T-helper 2 cell treated with Interferon-gamma antibody and Interleukin-4, amounts not matched to agents 5 μg/mL and 100 μg/mL, for 36 hours (primary cell): ENCODE measurements around the gene ADGRD1.

Experiments used
- DNase-seq: peaks from one replicate; pipeline ENCODE4 v3.0.0; 2021; ENCODE audit warnings: low spot score
- H3K27ac Mint-ChIP-seq: one replicate; pipeline ENCODE4 v1.8.0; 2021; ENCODE audit warnings: mild to moderate bottlenecking, mixed read lengths
- H3K27me3 Mint-ChIP-seq: one replicate; pipeline ENCODE4 v1.8.0; 2021; ENCODE audit warnings: low read depth, mixed read lengths
- H3K36me3 Mint-ChIP-seq: one replicate; pipeline ENCODE4 v1.8.0; 2021; ENCODE audit warnings: low read depth, mixed read lengths
- H3K4me1 Mint-ChIP-seq: one replicate; pipeline ENCODE4 v1.8.0; 2021; ENCODE audit warnings: low read depth, mixed read lengths
- H3K4me3 Mint-ChIP-seq: one replicate; pipeline ENCODE4 v1.8.0; 2022; ENCODE audit warnings: mild to moderate bottlenecking, moderate library complexity, mixed read lengths
- H3K9me3 Mint-ChIP-seq: one replicate; pipeline ENCODE4 v1.8.0; 2021; ENCODE audit warnings: mixed read lengths

Gene ADGRD1

GRCh38 chr12:131137836-131138637 is 184.3 kb downstream of the ADGRD1 start:
- no peak for DNase-seq
- Mint-ChIP-seq H3K27me3 (peaks cover 1% of the 10 kb centered on the region), H3K36me3 (no peaks in the 10 kb centered on the region), H3K4me3 (no peak overlapping the region), H3K27ac (no peak overlapping the region), H3K4me1 (no peaks in the 10 kb centered on the region), H3K9me3 (no peaks in the 10 kb centered on the region)

DNA sequence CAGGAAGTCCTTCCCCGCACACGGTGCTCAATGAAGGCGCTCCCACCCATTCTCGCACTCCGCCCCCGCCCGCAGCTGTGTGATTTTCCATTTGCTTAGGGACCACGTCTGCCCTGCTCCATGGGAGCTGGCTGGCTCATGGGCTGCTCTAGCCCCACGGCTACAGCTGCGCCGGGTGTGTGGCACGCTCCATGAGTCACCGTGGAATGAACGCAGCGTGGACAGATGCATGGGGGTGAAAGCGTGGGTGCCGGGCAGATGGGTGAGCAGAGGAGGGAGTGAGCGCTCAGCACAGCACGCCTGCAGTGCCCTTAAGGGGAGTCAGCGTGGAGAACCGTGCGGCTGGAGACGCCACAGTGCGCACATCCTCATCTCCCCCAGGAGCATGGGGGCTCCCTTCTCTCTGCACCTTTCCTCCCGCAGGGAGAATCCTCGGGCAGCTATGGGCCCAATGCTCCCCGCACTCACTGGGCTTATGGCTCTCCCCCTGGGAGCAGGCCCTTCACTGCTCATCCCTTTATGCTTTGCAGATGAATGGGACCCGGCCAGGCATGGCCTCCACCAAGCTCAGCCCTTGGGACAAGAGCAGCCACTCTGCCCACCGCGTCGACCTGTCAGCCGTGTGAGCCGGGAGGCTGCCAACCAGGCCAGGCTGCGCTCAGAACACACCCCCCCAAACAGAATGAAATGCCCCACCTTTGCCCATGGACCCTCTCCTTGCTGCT is 185.1 kb downstream of the ADGRD1 start:
- no peak overlapping the region for H3K4me3 Mint-ChIP-seq
- H3K27me3 Mint-ChIP-seq: peaks cover 5% of the 10 kb centered on the region
- no peak overlapping the region for H3K27ac Mint-ChIP-seq
- DNase-seq: no peak
- no peaks in the 10 kb centered on the region for H3K36me3 Mint-ChIP-seq
- H3K9me3 Mint-ChIP-seq: no peaks in the 10 kb centered on the region
- H3K4me1 Mint-ChIP-seq: no peaks in the 10 kb centered on the region

DNA sequence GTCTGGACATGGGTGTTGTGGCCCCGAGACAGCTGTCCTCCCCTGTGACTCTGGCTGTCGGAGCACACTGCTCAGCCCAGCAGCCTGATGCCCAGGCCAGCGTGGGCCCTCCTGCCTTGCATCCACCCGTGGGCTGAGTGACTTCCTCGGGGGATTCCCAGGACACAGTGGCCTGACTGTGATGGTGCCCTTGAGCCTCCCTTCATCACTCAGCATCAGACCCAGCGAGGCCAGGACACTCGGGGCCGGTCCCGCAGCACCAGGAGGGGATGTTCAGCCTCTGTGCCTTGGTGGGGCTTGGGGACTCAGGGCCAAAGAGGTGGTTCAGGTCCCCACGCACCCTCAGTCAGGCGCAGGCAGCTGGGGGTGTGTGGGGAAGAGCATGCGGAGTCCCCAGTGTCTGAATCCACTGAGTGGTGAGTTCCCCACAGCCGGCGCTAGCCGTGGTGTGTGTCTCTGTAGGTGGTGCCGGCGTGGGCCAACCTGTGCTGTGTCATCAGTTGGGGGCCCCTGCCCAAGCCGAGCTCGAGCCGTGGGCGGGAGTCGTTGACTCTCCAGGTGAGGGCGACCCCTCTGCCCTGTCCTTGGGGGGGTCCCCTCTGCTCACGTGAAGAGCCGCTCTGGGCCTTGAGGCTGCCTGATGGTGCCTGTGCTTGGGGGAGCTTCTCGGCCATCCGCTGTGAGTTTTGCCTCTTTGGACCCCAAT is 185.8 kb downstream of the ADGRD1 start:
- Mint-ChIP-seq H3K27me3 (peaks cover 8% of the 10 kb centered on the region), H3K36me3 (no peaks in the 10 kb centered on the region), H3K9me3 (no peaks in the 10 kb centered on the region), H3K27ac (no peak overlapping the region), H3K4me3 (no peak overlapping the region), H3K4me1 (no peaks in the 10 kb centered on the region)
- DNase-seq: no peak

GRCh38 chr12:131140069-131140435 is 186.3 kb downstream of the ADGRD1 start:
- H3K36me3 Mint-ChIP-seq: no peaks in the 10 kb centered on the region
- no peak overlapping the region for H3K27ac Mint-ChIP-seq
- H3K27me3 Mint-ChIP-seq: peaks cover 9% of the 10 kb centered on the region
- no peak overlapping the region for H3K4me3 Mint-ChIP-seq
- DNase-seq: no peak
- no peaks in the 10 kb centered on the region for H3K9me3 Mint-ChIP-seq
- no peaks in the 10 kb centered on the region for H3K4me1 Mint-ChIP-seq

- Mint-ChIP-seq H3K4me1 (no peaks in the 10 kb centered on the region), H3K27ac (no peak overlapping the region), H3K4me3 (no peak overlapping the region), H3K9me3 (no peaks in the 10 kb centered on the region), H3K36me3 (no peaks in the 10 kb centered on the region), H3K27me3 (peaks cover 9% of the 10 kb centered on the region)
- no peak for DNase-seq
Observed at GRCh38 chr12:131140697-131141096, 187.0 kb downstream of the ADGRD1 start.

DNA sequence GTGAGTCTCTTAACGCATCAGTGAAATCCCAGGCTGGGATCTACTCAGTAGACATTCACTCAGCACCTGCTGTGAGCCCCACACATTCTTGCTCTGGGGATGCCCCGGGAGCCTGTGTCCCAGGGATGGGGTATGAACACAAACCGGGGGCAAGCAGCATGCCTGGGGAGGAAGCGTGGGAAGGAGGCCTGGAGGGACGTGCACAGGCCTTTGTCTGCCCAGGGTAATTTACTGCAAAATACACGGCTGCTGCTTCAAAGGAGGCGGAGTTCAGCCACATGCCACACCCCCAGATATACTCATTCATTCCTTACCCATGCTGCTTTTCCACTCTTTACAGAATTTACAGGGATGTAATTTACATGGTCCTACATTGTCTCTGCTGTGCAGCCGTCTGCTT is 187.8 kb downstream of the ADGRD1 start:
- peaks cover 9% of the 10 kb centered on the region for H3K27me3 Mint-ChIP-seq
- H3K36me3 Mint-ChIP-seq: no peaks in the 10 kb centered on the region
- no peak overlapping the region for H3K4me3 Mint-ChIP-seq
- H3K9me3 Mint-ChIP-seq: no peaks in the 10 kb centered on the region
- DNase-seq: no peak
- H3K27ac Mint-ChIP-seq: no peak overlapping the region
- H3K4me1 Mint-ChIP-seq: no peaks in the 10 kb centered on the region

DNA sequence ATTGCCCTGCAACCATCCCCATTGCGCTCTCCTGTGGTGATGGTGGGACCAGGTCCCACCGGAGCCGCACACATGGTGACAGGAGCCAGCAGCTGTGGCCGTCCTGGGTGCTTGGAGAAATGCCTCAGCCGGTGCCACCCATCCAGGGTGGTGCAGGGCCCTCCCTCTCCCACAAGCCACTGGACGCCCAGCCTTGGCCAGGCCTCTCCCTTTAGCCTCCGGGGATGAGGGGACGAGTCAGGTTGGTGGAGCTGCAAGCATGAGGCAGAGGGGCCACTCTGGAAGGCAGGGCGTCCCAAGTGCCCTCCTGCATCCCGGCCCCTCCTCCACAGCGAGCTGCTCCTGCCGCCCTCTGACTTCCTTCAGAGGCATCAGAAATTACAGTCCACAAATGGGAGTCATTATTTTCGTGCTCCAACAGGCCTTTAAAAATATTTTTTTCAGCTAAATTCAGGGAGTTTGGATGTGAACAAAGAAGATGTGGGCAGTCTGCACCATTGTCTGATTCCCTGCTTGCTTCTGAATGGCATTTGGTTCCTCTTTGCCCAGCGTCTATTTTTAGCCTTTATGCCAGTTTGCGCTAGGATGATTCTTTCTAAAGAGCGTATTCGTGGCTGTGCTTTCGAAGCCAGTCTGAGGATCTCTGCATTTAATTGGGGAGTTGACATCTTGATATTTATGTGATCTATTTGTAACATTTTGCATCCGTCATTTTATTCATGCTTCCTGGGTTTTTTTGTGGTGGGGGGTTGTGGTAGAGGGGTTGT is 189.4 kb downstream of the ADGRD1 start:
- Mint-ChIP-seq H3K9me3 (no peaks in the 10 kb centered on the region), H3K27ac (no peak overlapping the region), H3K27me3 (peaks cover 19% of the 10 kb centered on the region), H3K36me3 (no peaks in the 10 kb centered on the region), H3K4me1 (no peaks in the 10 kb centered on the region), H3K4me3 (no peak overlapping the region)
- DNase-seq: no peak

DNA sequence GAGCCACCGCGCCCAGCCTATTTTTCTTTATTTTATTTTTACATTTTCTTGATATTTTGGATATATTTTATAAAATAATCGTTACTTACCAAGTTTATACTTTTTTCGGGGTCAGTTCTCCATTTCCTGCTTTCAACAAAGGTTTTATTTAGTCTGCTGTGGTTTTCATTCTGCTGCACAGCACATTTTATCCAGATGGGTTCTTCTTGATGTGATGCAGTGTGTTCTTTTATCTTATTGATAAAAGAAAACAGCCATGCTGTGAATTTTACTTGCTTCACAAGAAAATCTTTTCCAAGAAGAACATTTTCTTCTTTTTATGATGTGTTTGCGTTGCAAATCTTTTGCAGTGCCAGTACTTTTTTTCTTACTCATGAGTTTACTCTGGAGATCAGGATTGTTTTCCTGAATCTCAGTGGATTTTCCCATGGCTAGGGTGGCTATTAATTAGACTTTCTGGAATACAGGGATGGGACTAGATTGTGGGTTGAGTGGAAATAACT is 192.5 kb downstream of the ADGRD1 start:
- Mint-ChIP-seq H3K36me3 (no peaks in the 10 kb centered on the region), H3K4me3 (no peak overlapping the region), H3K4me1 (no peaks in the 10 kb centered on the region), H3K27me3 (peaks cover 25% of the 10 kb centered on the region), H3K9me3 (peaks cover 5% of the 10 kb centered on the region), H3K27ac (no peak overlapping the region)
- DNase-seq: no peak

DNA sequence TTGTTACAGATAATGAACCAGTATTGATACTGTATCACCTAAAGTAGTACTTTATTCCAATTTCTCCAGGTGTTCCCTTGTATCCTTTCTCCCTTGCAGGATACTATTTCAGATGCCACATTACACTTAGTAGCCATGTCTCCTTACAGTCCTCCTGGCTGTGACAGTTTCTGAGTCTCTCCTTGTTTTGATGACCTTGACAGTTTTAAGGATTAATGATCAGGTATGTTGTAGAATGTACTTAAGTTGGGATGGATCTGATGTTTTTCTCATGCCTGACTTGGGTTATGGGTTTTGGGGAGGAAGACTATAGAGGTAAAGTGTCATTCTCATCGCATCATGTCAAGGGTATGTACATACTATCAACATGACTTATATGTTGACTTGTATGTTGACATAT is 193.6 kb downstream of the ADGRD1 start:
- Mint-ChIP-seq H3K27ac (no peak overlapping the region), H3K4me1 (no peaks in the 10 kb centered on the region), H3K27me3 (peaks cover 25% of the 10 kb centered on the region), H3K4me3 (no peak overlapping the region), H3K36me3 (no peaks in the 10 kb centered on the region), H3K9me3 (peaks cover 5% of the 10 kb centered on the region)
- DNase-seq: no peak

DNA sequence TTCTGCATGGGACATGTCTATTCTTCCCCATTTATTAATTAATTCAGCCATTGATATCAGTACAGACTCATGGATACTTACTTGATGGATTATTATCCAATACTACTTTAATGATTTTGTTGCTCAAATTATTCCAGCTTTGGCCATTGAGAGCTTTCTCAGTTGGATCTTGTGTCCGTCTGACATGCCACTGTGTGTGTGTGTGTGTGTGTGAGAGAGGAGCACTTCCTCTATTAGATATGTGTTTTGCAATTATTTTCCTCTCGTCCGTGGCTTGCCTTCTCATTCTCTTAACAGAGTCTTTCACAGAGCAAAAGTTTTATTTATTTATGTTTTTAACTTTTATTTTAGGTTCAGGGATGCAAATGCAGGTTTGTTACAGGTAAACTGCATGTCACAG is 194.2 kb downstream of the ADGRD1 start:
- no peak overlapping the region for H3K27ac Mint-ChIP-seq
- H3K4me3 Mint-ChIP-seq: no peak overlapping the region
- H3K9me3 Mint-ChIP-seq: peaks cover 5% of the 10 kb centered on the region
- peaks cover 23% of the 10 kb centered on the region for H3K27me3 Mint-ChIP-seq
- no peaks in the 10 kb centered on the region for H3K36me3 Mint-ChIP-seq
- no peaks in the 10 kb centered on the region for H3K4me1 Mint-ChIP-seq
- DNase-seq: no peak

GRCh38 chr12:131151558-131152345 is 198.0 kb downstream of the ADGRD1 start:
- no peak overlapping the region for H3K4me3 Mint-ChIP-seq
- H3K9me3 Mint-ChIP-seq: peaks cover 5% of the 10 kb centered on the region
- DNase-seq: no peak
- H3K27ac Mint-ChIP-seq: no peak overlapping the region
- no peaks in the 10 kb centered on the region for H3K36me3 Mint-ChIP-seq
- H3K27me3 Mint-ChIP-seq: peaks cover 14% of the 10 kb centered on the region
- H3K4me1 Mint-ChIP-seq: no peaks in the 10 kb centered on the region

DNA sequence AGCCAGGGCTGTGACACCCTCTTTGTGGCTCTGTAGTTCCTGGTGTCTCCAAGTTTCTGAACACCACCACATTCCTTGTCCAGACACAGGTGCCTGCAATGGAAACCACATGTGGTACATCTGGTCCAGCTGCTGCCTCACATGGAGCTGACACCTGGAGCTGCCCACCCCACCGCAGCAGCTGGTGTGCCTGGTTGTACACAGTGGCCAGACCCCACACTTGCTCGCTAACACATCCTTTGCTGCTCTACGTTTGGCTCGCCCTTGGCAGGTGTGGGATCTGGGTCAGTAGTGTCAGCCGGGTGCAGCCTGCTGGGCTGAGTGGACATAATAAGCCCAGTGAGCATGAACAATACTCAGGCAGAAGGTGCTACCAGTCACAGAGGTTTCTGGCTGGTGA is 198.9 kb downstream of the ADGRD1 start:
- no peaks in the 10 kb centered on the region for H3K4me1 Mint-ChIP-seq
- H3K9me3 Mint-ChIP-seq: peaks cover 5% of the 10 kb centered on the region

DNA sequence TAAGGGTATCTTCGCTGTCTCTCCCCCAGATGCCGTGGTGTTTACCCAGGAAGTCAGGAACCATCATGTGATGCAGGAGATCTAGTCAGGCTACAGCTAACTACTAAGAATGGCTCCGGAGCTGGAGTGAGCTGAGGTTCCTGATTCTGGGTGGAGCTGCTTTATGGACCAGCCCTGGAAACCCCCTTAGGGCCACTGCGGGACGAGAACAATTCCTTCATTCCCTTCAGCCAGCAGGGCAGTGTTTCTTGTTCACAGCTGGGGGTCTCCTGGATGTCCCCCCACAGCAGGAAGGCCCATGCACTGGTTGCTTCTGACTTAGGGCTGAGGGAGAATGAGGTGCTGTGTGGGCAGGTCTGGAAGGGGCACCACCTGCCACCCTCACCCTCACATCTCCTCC is 199.3 kb downstream of the ADGRD1 start:
- no peak for DNase-seq
- H3K27me3 Mint-ChIP-seq: peaks cover 6% of the 10 kb centered on the region
- H3K4me3 Mint-ChIP-seq: no peak overlapping the region
- H3K4me1 Mint-ChIP-seq: no peaks in the 10 kb centered on the region
- H3K27ac Mint-ChIP-seq: no peak overlapping the region
- peaks cover 5% of the 10 kb centered on the region for H3K9me3 Mint-ChIP-seq
- no peaks in the 10 kb centered on the region for H3K36me3 Mint-ChIP-seq

More for the DNA sequence above, 198.9 kb downstream of the ADGRD1 start:
- no peaks in the 10 kb centered on the region for H3K36me3 Mint-ChIP-seq
- H3K27me3 Mint-ChIP-seq: peaks cover 8% of the 10 kb centered on the region
- H3K27ac Mint-ChIP-seq: no peak overlapping the region
- no peak overlapping the region for H3K4me3 Mint-ChIP-seq
- no peak for DNase-seq
